ENCODE data around the gene RAD51AP1. TPM values are rescaled to one million over a fixed set of nuclear protein-coding genes. Genes with fewer than 3 reads are reported as not detected.

Gene RAD51AP1
- total and polyA plus RNA-seq, 2 of the 8 experiments (the other 6 are each of a cell fraction or from before 2014, with no cell fraction given): 29.7 to 48.3 TPM

DNA sequence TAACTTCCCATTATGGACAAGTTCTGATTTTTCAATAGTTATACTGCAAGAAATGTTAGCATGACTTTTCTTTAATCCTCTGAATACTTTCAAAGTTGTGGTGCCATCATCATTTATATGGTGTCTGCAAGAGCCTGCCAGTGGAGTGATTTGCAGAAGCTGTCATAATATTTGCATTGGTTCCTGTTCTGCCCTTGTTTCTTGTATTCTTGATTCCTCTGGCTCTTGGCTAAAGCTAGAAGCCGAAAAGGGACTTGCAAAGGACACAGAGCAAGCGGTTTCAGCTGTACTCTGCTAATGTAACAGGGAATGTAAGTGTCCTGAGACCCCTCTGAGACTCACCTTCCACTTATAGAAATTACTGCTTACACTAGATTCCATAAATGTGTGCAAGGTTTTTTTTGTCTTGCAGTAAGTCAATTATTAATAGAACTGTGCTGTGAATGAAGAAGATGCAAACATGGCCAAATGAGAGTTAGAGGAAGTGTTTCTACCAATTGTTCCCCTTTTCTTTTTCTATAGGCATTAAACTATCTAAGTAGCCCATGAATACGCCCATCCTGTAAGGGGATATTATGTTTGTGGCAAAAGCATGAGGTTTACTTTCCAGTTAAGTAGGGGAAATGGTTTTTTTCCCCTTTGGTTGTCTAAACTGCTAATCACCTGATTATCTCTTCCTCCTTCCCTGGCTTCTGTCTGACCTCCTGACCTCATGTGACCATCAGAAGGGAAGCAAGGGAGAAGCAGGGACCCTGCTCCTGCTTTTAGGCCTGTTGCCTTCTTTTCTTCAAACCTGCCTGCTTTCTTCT, 28.6 kb downstream of the RAD51AP1 start (continued):
- no peak for TF ChIP-seq RNF2 (IDR thresholded peaks at IDR 0.05; ENCODE audit: borderline replicate concordance, low read depth, low read length, missing control alignments, poor library complexity, severe bottlenecking)
- no peak for TF ChIP-seq SRF (IDR thresholded peaks at IDR 0.05; ENCODE audit: low read depth, low read length)
- no peak for TF ChIP-seq TEAD4 (IDR thresholded peaks at IDR 0.05; ENCODE audit: low read depth, low read length)
- no peak for TF ChIP-seq SP1 (IDR thresholded peaks at IDR 0.05; ENCODE audit: low read depth, low read length)
- TF ChIP-seq TAF7 (optimal IDR thresholded peaks at IDR 0.05; ENCODE audit: borderline replicate concordance, low read depth, low read length): no peak
- no peak for TF ChIP-seq POLR2A (IDR thresholded peaks at IDR 0.05; ENCODE audit: control extremely low read depth in 1 of 2, low read depth in 2 of 2, low read length in 2 of 2)
